22Rv1 (cell line): ENCODE results near the gene IQCK.

Experiments used
- H3K27ac ChIP-seq: fragments of 450-650 bp; 2 replicates; pipeline ENCODE4 v1.5.1; 2017
- CTCF ChIP-seq: fragments of 450-650 bp; IDR thresholded peaks from 2 replicates; pipeline ENCODE4 v1.5.1; 2017; ENCODE audit warnings: mild to moderate bottlenecking
- ZFX ChIP-seq: fragments of 450-650 bp; IDR thresholded peaks from 2 replicates; pipeline ENCODE4 v1.6.1; 2017; ENCODE audit warnings: antibody characterized with exemption, borderline replicate concordance

IQCK gene

GRCh38 chr16:19874026-19874425 lies 156.0 kb downstream of the IQCK start:
- TF ChIP-seq ZFX (no peak), CTCF (no peak)
- H3K27ac ChIP-seq, result no peak overlapping the region

GRCh38 chr16:19874851-19875546 lies 156.9 kb downstream of the IQCK start:
- no peak overlapping the region for H3K27ac ChIP-seq
- TF ChIP-seq CTCF (no peak), ZFX (no peak)

GRCh38 chr16:19875900-19876299 lies 157.8 kb downstream of the IQCK start:
- H3K27ac ChIP-seq, result no peak overlapping the region
- TF ChIP-seq ZFX, result no peak
- no peak for TF ChIP-seq CTCF

GRCh38 chr16:19876501-19877059 lies 158.5 kb downstream of the IQCK start:
- no peak overlapping the region for H3K27ac ChIP-seq
- no peak for TF ChIP-seq CTCF
- no peak for TF ChIP-seq ZFX

GRCh38 chr16:19878757-19879156 lies 160.7 kb downstream of the IQCK start:
- TF ChIP-seq ZFX (no peak), CTCF (no peak)
- H3K27ac ChIP-seq, result no peak overlapping the region

- no peak overlapping the region for H3K27ac ChIP-seq
- TF ChIP-seq ZFX, result no peak
- no peak for TF ChIP-seq CTCF
Measured at GRCh38 chr16:19879241-19879792, 161.2 kb downstream of the IQCK start.

GRCh38 chr16:19881028-19881427 lies 163.0 kb downstream of the IQCK start:
- TF ChIP-seq ZFX (no peak), CTCF (no peak)

More at GRCh38 chr16:19881028-19881427, 163.0 kb downstream of the IQCK start:
- H3K27ac ChIP-seq, result no peak overlapping the region
